Upper lobe of left lung (tissue), 4 donors: Measurements from ENCODE around the gene CAT.

Experiments used
- CTCF ChIP-seq, 6 experiments: fragments of 450-650 bp in 4 of 6; fragments of 200-600 bp in 2 of 6; sonication (generic) in 2 of 6; IDR thresholded peaks; one replicate each; pipeline ENCODE4 v1.5.1; 2016 to 2019; ENCODE audit warnings: antibody characterized with exemption in 6 of 6
- EP300 ChIP-seq, 4 donors: sonication (generic); formaldehyde crosslinking; IDR thresholded peaks; one replicate each; pipeline ENCODE4 v1.5.1; 2017; ENCODE audit warnings: antibody characterized with exemption in 4 of 4, control low read depth in 2 of 4
- POLR2A ChIP-seq, 4 donors: fragments of 450-650 bp; IDR thresholded peaks; one replicate each; pipeline ENCODE4 v1.5.1; 2016 to 2017; ENCODE audit warnings: antibody characterized with exemption in 4 of 4, mild to moderate bottlenecking in 2 of 4
- POLR2AphosphoS5 ChIP-seq, 2 donors: sonication (generic); formaldehyde crosslinking; IDR thresholded peaks; one replicate each; pipeline ENCODE4 v1.5.1; 2017; ENCODE audit warnings: antibody characterized with exemption in 2 of 2

GRCh38 chr11:34475656-34476055, 36.9 kb downstream of the CAT start:
- TF ChIP-seq POLR2A (IDR thresholded peaks at IDR 0.05) = no peak
- no peak for TF ChIP-seq CTCF (IDR thresholded peaks at IDR 0.05)
- no peak for TF ChIP-seq POLR2AphosphoS5 (IDR thresholded peaks at IDR 0.05)
- TF ChIP-seq EP300 (IDR thresholded peaks at IDR 0.05) = no peak
